ENCODE measurements around the gene EIF4EBP2. TPM values are rescaled to one million over a fixed set of nuclear protein-coding genes. Genes with fewer than 3 reads are reported as not detected.

The EIF4EBP2 gene, protein sequence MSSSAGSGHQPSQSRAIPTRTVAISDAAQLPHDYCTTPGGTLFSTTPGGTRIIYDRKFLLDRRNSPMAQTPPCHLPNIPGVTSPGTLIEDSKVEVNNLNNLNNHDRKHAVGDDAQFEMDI
- total RNA-seq (75.1 and 77.1 TPM in 2 replicates), polyA plus RNA-seq (37.4 and 43.1 TPM in 2 replicates)

DNA sequence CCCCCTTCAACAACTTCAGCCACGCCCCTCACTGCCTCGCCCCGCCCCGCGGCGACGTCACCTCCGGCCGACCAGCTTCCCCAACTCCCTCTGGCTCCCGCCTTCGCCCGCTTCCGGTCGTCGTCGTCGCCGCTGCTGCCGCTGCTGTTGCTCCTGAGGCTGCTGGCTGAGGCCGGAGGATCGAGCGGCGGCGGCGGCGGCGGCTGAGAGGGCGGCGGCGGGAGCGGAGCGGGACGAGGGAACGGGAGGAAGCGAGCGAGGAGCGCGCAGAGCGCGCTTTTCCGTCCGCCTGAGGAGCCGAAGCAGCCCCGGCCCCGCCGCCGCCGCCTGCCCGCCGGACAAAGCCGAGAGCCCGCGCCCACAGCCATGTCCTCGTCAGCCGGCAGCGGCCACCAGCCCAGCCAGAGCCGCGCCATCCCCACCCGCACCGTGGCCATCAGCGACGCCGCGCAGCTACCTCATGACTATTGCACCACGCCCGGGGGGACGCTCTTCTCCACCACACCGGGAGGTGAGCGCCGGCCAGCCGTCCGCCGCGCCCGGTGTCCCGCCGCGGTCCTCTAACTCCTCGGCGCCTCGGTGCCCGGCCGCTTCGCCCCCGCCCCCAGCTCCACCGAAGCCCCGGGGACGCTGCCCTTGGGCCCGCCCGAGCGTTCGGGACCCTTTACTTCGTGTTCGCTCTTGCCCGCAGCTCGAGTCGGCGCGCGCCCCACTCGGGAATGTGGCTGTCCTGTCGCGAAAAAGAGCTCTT, at the start of gene EIF4EBP2:
EIF4EBP2 (plus strand) TSS at position 110 of the 751 bp plus-strand sequence; CDS start at position 367, 257 bp downstream.
- peak; percentile 98 for DNase-seq (ENCODE audit: low spot score)
- Histone ChIP-seq H3K27ac (peak within 1 kb of the TSS; percentile 98), H3K9me3 (ENCODE audit: low read depth) (no peaks in the 10 kb centered on the region), H3K4me2 (peak within 1 kb of the TSS; percentile 81), H3K79me2 (peaks cover 37% of the 10 kb centered on the region), H4K20me1 (ENCODE audit: insufficient read depth, poor library complexity, severe bottlenecking) (peaks cover 30% of the 10 kb centered on the region), H3K27me3 (no peaks in the 10 kb centered on the region), H3K4me3 (peak within 1 kb of the TSS; percentile 47), H3K4me1 (ENCODE audit: insufficient read depth) (peaks cover 13% of the 10 kb centered on the region), H3K36me3 (replicated peaks; ENCODE audit: insufficient read depth, low read depth) (no peaks in the 10 kb centered on the region), H3K9me2 (replicated peaks; ENCODE audit: insufficient read depth) (no peaks in the 10 kb centered on the region), H2AFZ (peak within 1 kb of the TSS; percentile 42)
- no peak for TF ChIP-seq EZH2 (IDR thresholded peaks at IDR 0.05; ENCODE audit: borderline replicate concordance)
- TF ChIP-seq, protein P1, sequence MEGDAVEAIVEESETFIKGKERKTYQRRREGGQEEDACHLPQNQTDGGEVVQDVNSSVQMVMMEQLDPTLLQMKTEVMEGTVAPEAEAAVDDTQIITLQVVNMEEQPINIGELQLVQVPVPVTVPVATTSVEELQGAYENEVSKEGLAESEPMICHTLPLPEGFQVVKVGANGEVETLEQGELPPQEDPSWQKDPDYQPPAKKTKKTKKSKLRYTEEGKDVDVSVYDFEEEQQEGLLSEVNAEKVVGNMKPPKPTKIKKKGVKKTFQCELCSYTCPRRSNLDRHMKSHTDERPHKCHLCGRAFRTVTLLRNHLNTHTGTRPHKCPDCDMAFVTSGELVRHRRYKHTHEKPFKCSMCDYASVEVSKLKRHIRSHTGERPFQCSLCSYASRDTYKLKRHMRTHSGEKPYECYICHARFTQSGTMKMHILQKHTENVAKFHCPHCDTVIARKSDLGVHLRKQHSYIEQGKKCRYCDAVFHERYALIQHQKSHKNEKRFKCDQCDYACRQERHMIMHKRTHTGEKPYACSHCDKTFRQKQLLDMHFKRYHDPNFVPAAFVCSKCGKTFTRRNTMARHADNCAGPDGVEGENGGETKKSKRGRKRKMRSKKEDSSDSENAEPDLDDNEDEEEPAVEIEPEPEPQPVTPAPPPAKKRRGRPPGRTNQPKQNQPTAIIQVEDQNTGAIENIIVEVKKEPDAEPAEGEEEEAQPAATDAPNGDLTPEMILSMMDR (IDR thresholded peaks at IDR 0.05; ENCODE audit: poor library complexity): no peak
- no peak for TF ChIP-seq EZH2phosphoT487 (IDR thresholded peaks at IDR 0.05; ENCODE audit: low read depth, severe bottlenecking, unreplicated experiment)
- 1% methylated on average over 74 of the region's 103 CpGs for WGBS (ENCODE audit: low lambda C conversion rate, missing lambda C conversion rate)

DNA sequence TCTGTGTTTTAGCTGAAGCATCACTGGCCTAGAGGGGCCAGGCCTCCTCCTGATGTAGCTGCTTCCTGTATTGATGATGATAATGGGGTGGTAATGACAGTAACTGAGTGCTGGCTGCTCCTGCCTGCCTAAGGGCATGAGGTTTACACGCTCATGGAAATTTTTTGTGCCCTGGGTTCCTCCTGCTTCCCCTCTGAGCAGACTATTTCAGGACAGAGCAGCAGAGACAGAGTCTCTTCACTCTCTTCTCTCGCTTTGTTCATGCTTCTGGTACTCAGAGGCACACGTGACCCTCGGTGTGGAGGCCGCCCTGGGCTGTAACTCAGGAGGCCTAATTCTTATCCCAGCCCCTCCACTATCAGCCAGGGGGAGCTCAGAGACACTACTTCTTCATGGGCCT, 49.4 kb upstream of the EIF4EBP2 start:
- H3K9me2 ChIP-seq (replicated peaks; ENCODE audit: insufficient read depth): no peaks in the 10 kb centered on the region
- H3K27me3 ChIP-seq: no peaks in the 10 kb centered on the region
- WGBS (ENCODE audit: low lambda C conversion rate, missing lambda C conversion rate): 65% methylated on average over 5 of the region's 5 CpGs
- DNase-seq (ENCODE audit: low spot score): no peak
- H3K9me3 ChIP-seq (ENCODE audit: low read depth): no peaks in the 10 kb centered on the region
- peaks cover 28% of the 10 kb centered on the region for H3K4me1 ChIP-seq (ENCODE audit: insufficient read depth)
- no peak for TF ChIP-seq EZH2 (IDR thresholded peaks at IDR 0.05; ENCODE audit: borderline replicate concordance)
- TF ChIP-seq, protein P1 (IDR thresholded peaks at IDR 0.05; ENCODE audit: poor library complexity): no peak
- TF ChIP-seq EZH2phosphoT487 (IDR thresholded peaks at IDR 0.05; ENCODE audit: low read depth, severe bottlenecking, unreplicated experiment): no peak
- H3K79me2 ChIP-seq: no peaks in the 10 kb centered on the region
- H4K20me1 ChIP-seq (ENCODE audit: insufficient read depth, poor library complexity, severe bottlenecking): no peaks in the 10 kb centered on the region
- no peak overlapping the region for H2AFZ ChIP-seq
- no peak overlapping the region for H3K4me3 ChIP-seq
- no peak overlapping the region for H3K4me2 ChIP-seq
- H3K27ac ChIP-seq: peak overlapping the region; percentile 59
- no peaks in the 10 kb centered on the region for H3K36me3 ChIP-seq (replicated peaks; ENCODE audit: insufficient read depth, low read depth)

DNA sequence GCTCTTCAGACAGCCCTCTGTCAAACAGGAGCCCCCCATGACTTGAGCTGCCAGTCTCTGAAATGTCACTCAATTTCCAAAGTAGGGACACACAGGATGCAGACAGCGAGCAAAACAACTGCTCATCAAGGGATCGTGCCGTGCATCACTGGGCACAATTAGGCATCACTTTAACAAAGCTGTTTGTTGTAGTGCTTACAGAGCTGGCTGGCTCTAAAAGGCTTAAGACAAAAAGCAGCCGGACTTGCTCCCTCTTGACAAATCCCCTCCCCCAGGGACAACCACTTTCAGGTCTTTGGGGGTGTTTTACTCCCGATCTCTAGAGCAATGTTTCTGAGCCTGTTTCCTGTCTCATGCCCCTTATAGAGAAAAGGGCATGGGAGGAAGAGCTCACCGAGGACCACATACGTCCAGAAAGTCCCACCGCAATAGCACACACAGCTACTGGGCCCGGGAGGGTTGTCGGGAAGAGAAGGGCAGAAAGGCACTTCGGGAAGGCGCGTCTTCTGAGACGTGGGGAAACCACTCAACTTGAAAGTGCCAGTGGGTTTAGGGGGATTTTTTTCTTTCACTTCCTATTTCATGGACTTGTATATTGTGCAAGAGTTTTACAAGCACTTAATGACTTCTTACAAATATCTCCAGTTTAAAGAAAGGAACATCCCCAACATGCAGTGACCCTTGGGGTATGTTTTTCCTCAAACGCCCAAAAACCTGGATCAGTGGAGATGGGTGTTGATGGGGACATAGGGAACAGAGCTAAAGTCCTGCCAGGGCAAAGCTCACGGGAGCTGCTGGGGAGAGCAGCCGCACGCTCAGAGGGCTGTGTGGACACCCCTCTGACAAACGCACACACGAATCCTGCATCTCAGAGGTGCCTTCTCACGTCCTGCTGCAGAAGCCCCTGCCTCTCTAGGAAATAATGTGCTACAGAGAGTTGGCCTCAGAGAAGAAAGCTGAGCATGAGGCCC, 48.6 kb upstream of the EIF4EBP2 start:
- no peaks in the 10 kb centered on the region for H3K79me2 ChIP-seq
- no peaks in the 10 kb centered on the region for H3K27me3 ChIP-seq
- no peak for DNase-seq (ENCODE audit: low spot score)
- peak overlapping the region; percentile 59 for H3K27ac ChIP-seq
- no peak for TF ChIP-seq EZH2phosphoT487 (IDR thresholded peaks at IDR 0.05; ENCODE audit: low read depth, severe bottlenecking, unreplicated experiment)
- TF ChIP-seq, protein P1 (IDR thresholded peaks at IDR 0.05; ENCODE audit: poor library complexity): no peak
- no peak for TF ChIP-seq EZH2 (IDR thresholded peaks at IDR 0.05; ENCODE audit: borderline replicate concordance)
- no peaks in the 10 kb centered on the region for H3K36me3 ChIP-seq (replicated peaks; ENCODE audit: insufficient read depth, low read depth)
- 60% methylated on average over 20 of the region's 21 CpGs for WGBS (ENCODE audit: low lambda C conversion rate, missing lambda C conversion rate)
- no peak overlapping the region for H3K4me3 ChIP-seq
- no peaks in the 10 kb centered on the region for H3K9me2 ChIP-seq (replicated peaks; ENCODE audit: insufficient read depth)
- H2AFZ ChIP-seq: no peak overlapping the region
- H3K9me3 ChIP-seq (ENCODE audit: low read depth): no peaks in the 10 kb centered on the region
- H3K4me2 ChIP-seq: peak overlapping the region; percentile 49
- H3K4me1 ChIP-seq (ENCODE audit: insufficient read depth): peaks cover 28% of the 10 kb centered on the region
- no peaks in the 10 kb centered on the region for H4K20me1 ChIP-seq (ENCODE audit: insufficient read depth, poor library complexity, severe bottlenecking)
